Omental fat pad (tissue), 4 donors: Measurements from ENCODE around the gene PAX9. TPM values are rescaled to one million over a fixed set of nuclear protein-coding genes. Genes with fewer than 3 reads are reported as not detected.

Experiments used
- ATAC-seq: fragments of 150-250 bp; one replicate; pipeline ENCODE4 v1.9.1; 2016; ENCODE audit warnings: mild to moderate bottlenecking, moderate library complexity; ENCODE audit not compliant: low FRiP score
- DNase-seq: peaks from one replicate; pipeline ENCODE4 v3.0.0-alpha.2; 2019; ENCODE audit warnings: low spot score
- CTCF ChIP-seq, 3 donors: fragments of 450-650 bp; IDR thresholded peaks; one replicate each; pipeline ENCODE4 v1.5.1; 2016 to 2017; ENCODE audit warnings: antibody characterized with exemption in 3 of 3, mild to moderate bottlenecking in 3 of 3, moderate library complexity in 2 of 3
- total RNA-seq, 4 donors: library from RNA; depleted of rRNA; stranded (reverse); fragments of >200 nt; gene quantifications; one replicate each; pipeline ENCODE4 v1.1.0, GENCODE V29; 2016

PAX9 gene
- total RNA-seq, 4 donors from 2014 or later: not detected

- DNase-seq (no peak), ATAC-seq (no peak)
- TF ChIP-seq CTCF (IDR thresholded peaks at IDR 0.05): no peak
Measured at GRCh38 chr14:36664322-36665193, 2.9 kb downstream of the PAX9 start.

- DNase-seq: no peak
- ATAC-seq: no peak
- TF ChIP-seq CTCF (IDR thresholded peaks at IDR 0.05): no peak
Measured at GRCh38 chr14:36665887-36666415, 4.3 kb downstream of the PAX9 start.

GRCh38 chr14:36666416-36667206, 5.0 kb downstream of the PAX9 start:
- TF ChIP-seq CTCF (IDR thresholded peaks at IDR 0.05): no peak
- DNase-seq (no peak), ATAC-seq (no peak)

GRCh38 chr14:36667679-36668078, 6.0 kb downstream of the PAX9 start:
- TF ChIP-seq CTCF (IDR thresholded peaks at IDR 0.05): no peak
- no peak for DNase-seq
- ATAC-seq: no peak

- TF ChIP-seq CTCF (IDR thresholded peaks at IDR 0.05): no peak
- no peak for ATAC-seq
- no peak for DNase-seq
Measured at GRCh38 chr14:36671149-36671548, 9.5 kb downstream of the PAX9 start.

GRCh38 chr14:36672095-36672494, 10.4 kb downstream of the PAX9 start:
- DNase-seq (no peak), ATAC-seq (no peak)
- no peak for TF ChIP-seq CTCF (IDR thresholded peaks at IDR 0.05)
